Raji (cell line): Measurements from ENCODE around the gene APOL5.

Experiments
- POLR2A ChIP-seq: IDR thresholded peaks from 2 replicates; pipeline ENCODE4 v1.6.1; 2011; ENCODE audit warnings: low read depth, low read length, control low read depth; ENCODE audit not compliant: insufficient read depth

Gene APOL5

GRCh38 chr22:35717572-35717971, at the start of gene APOL5:
TSS of gene APOL5 (plus strand) at chr22:35717872. CDS start at chr22:35717872, 0 bp downstream.
- TF ChIP-seq POLR2A = no peak

GRCh38 chr22:35674335-35674734, 43.3 kb upstream of the APOL5 start:
- TF ChIP-seq POLR2A = no peak

- TF ChIP-seq POLR2A = no peak
Observed at GRCh38 chr22:35677460-35678187, 40.0 kb upstream of the APOL5 start.

GRCh38 chr22:35678836-35679235, 38.8 kb upstream of the APOL5 start:
- TF ChIP-seq POLR2A = no peak

- TF ChIP-seq POLR2A = no peak
Observed at GRCh38 chr22:35681454-35682052, 36.1 kb upstream of the APOL5 start.

- no peak for TF ChIP-seq POLR2A
Observed at GRCh38 chr22:35683560-35683959, 34.1 kb upstream of the APOL5 start.

- no peak for TF ChIP-seq POLR2A
Observed at GRCh38 chr22:35684270-35684700, 33.4 kb upstream of the APOL5 start.

- TF ChIP-seq POLR2A = no peak
Observed at GRCh38 chr22:35684732-35685131, 32.9 kb upstream of the APOL5 start.

GRCh38 chr22:35685731-35686130, 31.9 kb upstream of the APOL5 start:
- TF ChIP-seq POLR2A = no peak

- no peak for TF ChIP-seq POLR2A
Observed at GRCh38 chr22:35686298-35686697, 31.4 kb upstream of the APOL5 start.

GRCh38 chr22:35687461-35687860, 30.2 kb upstream of the APOL5 start:
- TF ChIP-seq POLR2A = no peak

GRCh38 chr22:35688913-35689675, 28.6 kb upstream of the APOL5 start:
- no peak for TF ChIP-seq POLR2A

- no peak for TF ChIP-seq POLR2A
Observed at GRCh38 chr22:35690001-35690400, 27.7 kb upstream of the APOL5 start.

- TF ChIP-seq POLR2A = no peak
Observed at GRCh38 chr22:35695202-35695601, 22.5 kb upstream of the APOL5 start.

GRCh38 chr22:35697142-35697541, 20.5 kb upstream of the APOL5 start:
- TF ChIP-seq POLR2A = no peak

GRCh38 chr22:35703861-35704584, 13.6 kb upstream of the APOL5 start:
- TF ChIP-seq POLR2A = no peak

GRCh38 chr22:35705141-35705540, 12.5 kb upstream of the APOL5 start:
- TF ChIP-seq POLR2A = no peak
